GM19328 (cell line): ENCODE data around the gene POLR3B.

ENCODE experiments used
- ATAC-seq: cut with Tn5 transposase; IDR thresholded peaks from one replicate; pipeline ENCODE4 v1.9.1; 2021; ENCODE audit warnings: mild to moderate bottlenecking, moderate library complexity; ENCODE audit not compliant: unreplicated experiment

Gene POLR3B

DNA sequence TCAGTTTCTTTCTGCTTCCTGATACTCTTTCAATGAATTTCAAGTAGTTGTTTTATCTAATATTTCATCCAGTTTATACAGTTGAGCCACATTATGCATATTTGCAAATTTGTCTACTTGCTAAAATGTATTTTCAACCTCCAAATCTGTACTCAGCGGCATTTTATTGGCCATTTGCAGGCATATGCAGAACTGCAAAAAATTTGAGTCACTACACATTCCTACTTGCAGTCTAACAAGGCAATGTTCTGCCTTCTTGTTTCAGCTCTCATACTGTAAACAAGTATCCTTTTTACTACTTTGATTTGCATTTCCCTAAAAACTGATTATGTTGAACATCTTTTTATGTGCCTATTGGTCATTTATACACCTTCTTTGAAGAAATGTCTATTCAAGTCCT is 55.0 kb downstream of the POLR3B start:
- ATAC-seq, result no peak

DNA sequence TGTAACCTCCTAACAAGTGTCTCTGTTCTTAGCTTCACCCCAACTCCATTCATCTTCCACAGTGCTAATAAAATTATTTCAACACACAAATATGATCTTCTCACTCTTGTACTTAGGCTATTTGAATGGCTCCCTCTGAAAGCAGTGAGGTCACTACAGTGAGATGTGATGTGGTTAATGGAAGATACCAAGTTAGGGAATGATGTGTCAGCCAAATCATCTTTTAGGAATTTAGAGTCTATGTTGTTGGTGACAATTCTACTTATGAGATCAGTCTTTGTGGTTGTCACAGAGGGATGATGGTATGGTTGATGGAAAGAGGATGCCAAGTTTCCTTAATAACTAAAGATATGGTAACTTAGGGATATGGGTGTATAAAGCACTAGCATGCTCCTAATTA is 57.6 kb downstream of the POLR3B start:
- no peak for ATAC-seq

DNA sequence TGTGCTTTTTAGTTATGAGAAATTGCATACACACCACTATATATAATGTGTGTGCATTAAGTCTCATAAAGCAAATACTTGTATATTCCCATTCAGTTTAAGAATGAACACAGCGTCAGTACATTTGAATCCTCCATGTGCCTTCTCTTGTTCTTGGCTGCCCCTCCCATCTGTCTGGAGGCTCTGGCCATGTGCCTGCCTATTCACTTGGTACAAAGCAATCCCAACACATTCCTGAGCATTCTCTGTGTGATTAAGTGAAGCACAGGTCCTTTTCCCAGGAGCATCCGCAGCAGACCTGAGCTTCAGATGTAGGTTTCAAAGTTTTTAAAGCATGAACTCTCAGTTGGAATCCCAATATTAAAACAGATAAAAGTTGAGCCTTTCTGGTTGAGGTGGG is 58.7 kb downstream of the POLR3B start:
- ATAC-seq, result no peak

DNA sequence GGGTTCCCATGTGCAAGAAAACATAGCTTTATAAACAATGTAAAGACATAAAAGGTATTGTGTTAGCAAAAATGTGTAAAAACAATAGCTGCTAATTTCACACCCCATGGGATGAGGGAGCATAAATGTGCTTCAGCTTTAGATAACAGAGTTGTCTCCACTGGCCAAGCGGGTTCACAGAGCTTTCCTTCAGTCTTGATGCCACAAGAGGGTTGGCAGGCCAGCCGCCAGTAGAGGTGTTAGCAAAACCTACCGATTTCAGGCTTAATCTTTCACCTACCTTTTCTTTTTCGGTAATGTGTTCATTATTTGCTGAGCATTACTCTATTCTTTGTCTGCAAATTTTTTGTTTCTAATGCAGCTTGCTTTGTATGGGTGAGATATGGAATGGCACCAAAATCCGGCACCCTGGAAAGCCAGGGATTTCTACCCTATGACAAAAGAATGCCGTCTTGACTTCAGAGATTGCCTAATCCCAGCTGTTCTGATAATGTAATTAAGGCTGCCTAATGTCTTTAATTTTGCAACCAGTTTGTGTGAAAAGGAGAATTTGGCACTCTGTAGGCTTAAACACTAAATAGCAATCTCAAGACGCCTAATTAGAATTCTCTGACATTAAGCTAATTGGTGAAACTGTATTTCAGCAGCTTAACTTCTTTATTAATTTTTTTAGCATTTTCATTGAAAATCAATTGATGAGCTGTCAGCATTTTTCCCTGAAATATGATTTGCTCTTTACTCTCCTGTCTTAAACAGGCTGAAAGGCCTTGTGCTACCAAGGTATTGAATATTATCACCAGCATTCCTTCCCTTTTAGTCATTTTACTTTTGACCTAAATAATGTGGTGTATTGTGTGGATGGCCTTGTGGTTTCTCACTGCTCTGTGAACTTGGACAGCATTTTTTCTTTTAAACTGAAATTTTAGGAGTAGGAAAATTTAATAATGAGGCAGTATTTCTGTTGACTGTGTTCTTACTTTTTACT is 60.7 kb downstream of the POLR3B start:
- ATAC-seq, result no peak

DNA sequence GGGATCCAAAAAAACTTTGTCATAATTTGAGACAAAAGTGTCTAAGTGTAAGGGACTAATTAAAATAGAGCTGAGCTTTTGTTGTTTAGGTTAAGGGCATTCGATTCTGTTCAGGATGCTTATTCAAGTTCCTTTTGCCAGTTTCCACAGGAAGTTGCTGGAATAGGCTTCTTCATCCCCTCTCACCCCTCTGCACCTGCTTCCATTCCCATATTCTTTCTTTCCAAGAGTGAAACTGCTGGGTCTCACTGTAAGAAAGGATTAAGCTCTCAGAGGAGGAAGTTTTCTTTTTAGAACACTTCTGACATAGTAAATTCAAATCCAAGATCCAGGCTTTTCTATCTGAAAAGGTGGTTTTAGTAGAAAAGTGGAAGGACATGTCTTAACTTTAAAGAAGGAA is 61.4 kb downstream of the POLR3B start:
- no peak for ATAC-seq

DNA sequence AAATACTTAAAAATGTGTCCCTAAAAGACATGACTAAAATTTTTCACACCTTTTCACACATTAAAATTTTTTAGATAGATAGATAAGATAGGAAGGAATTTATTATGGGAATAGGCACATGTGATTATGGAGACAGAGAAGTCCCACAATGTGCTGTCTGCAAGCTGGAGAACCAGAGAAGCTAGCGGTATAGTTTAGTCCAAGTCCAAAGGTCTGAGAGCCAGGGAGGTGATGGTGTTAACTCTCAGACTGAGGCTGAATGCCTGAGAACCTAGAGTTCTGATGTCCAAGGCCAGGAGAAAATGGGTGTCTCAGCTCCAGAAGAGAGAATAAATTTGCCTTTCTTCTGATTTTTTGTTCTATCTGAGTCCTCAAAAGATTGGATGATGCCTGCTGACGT is 65.7 kb downstream of the POLR3B start:
- no peak for ATAC-seq

DNA sequence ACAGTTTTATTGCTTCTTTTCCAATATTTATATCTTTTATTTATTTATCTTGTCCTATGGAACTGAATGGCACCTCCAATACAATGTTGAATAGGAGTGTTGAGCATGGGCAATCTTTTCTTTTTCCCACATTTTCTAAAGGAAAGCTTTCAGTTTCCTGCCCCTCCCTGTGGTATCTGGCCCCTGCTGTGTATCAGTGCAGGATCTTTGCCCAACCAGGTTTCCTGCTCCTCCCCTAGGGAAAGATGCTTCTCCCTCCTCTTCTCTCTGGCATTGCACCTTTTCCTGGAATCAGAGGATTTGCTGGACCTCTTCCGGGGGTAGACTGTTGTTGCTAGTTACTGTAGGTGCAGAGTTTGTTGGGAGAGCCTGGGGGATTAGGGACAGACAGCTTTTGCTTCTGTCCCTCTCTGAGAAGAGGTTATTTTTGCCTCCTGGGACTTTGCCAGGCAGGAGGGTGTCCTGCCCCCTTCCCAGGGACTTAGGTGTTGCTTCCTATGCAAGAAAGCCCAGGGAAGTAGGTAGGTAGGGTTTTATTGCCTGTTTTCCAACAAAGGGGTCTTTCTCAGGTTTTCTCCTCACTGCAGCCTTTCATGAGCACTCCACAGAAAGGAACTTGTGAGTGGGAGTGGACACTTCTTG is 67.6 kb downstream of the POLR3B start:
- ATAC-seq, result no peak

DNA sequence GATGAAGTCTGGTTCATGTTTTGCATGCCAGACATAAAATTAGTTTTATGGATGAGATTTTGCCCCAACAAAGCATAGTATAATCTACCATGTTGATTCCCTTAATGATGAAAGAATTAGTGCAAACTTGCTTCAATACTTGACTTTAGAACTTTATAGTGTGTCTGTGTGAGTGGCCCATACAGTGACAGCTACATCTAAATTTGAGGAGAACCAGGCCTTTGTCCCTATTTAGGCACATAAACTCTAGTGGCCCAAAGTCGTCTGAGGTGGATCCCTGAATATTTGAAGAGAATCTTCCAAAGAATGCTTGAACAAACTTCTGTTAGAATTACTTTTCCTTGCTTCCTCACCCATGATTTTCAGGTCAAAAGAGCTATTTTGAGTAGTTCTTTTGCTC is 70.4 kb downstream of the POLR3B start:
- no peak for ATAC-seq

DNA sequence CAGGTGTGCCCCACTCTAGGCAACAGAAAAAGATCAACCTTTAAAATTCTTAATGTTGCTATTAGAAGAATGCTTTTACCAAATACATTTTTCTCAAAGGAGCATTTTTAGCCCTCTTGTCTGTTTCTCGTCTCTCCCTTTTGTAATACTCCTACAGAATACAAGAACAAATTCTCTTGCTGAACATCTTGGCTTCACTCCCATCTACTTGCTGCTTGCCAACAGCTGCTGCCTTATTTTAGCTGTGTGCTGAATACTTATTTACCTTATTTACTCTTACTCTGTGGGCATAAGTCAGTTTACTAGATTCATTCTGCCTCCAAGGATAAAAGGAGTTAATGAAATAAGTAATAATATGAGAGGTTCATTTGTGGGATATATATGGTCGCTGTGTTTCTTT is 70.8 kb downstream of the POLR3B start:
- ATAC-seq, result no peak

DNA sequence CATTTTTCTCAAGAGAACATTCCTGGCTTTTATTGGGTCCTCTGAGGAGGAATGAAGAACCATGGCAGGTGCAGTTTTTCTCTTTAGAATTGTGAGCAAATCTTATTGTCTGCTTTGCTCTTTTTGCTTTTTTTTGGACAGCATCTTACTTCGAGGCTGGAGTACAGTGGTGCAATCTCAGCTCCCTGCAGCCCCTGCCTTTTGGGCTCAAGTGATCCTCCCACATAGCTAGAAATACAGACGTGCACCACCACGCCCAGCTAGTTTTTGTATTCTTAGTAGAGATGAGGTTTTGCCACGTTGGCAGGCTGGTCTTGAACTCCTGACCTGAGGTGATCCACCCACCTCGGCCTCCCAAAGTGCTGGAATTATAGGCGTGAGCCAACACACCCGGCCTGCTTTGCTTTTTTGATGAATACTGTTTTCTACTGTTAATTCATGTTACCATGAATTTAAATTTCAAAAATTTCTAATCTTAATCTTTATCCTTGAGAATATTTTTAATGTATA is 71.5 kb downstream of the POLR3B start:
- no peak for ATAC-seq

DNA sequence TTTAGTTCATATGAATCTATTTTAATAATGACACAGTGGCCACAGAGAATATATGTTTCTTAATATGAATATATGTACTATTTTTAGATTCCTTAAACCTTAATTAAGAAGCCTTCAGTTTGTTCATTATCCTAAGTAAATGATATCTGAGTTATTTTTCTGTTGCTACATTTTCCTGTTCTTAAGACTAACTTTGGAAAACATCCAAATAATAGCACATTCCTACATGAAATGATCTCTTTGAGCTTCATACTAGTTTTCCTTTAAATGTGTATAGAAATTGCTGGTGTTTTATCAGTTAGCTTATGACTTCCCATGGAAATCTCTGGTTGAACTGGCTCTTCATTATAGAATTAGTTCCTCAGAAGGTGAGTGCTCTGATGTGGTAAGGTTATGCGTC is 72.1 kb downstream of the POLR3B start:
- ATAC-seq, result no peak

DNA sequence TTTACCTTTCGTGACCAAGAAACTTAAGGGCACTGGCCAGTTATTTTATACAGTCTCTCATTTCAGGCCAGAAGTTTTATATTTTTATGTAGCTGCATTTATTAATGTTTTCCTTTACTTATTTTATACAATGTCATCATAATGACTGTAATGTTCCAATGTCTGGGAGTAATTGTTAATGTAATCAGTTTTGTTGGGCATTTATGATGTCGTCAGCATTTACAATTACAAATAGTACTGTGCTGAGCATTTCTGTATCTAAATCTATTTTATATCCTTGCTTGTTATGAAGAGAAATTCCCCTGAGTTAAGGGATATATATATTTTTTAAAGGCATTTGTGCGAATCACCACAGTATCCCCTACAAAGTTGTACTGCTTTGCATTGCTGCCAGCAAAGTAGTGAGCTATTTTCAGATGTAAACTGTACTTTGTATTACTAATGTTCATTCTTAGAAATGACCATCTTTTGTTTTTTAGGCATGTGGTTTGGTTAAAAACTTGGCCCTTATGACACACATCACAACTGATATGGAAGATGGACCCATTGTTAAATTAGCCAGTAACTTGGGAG is 74.4 kb downstream of the POLR3B start:
- ATAC-seq, result no peak

DNA sequence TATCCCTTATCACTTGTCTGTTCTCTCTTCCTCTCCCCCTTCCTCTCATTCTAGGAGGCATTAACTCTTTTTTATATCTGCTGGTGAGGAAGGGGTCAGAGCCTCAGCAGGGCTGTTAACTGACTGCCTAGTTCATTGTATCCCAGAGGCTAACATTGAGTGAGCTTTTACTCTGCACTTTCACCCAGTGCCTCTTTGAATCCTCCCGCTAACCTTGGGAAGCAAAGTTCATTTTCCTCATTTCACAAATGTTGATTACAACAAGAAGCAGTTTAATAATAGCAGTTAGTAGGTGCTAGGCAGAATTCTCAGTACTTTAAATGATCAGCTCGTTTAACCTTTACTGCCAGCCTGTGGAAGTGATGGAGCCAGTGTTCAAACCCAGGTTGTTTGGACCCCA is 75.5 kb downstream of the POLR3B start:
- no peak for ATAC-seq

DNA sequence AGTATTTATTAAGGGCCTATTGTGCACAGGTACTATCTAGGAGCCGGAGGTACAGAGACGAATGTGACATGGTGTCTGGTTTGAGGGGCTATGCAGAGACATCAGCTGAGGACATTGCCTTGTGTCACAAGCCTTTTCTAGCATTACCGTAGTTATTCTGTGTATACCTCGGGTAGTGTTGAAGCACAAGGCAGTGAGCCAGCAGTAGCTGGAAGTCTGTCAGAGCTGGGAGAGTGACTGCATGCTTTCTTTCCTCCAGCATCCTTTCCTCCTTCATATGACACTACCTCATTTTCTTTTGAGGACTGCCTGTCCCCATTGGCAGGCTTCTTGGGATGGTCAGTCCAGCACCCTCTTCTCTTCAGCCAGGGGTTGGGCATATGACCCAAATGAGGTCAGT is 77.0 kb downstream of the POLR3B start:
- ATAC-seq, result no peak

DNA sequence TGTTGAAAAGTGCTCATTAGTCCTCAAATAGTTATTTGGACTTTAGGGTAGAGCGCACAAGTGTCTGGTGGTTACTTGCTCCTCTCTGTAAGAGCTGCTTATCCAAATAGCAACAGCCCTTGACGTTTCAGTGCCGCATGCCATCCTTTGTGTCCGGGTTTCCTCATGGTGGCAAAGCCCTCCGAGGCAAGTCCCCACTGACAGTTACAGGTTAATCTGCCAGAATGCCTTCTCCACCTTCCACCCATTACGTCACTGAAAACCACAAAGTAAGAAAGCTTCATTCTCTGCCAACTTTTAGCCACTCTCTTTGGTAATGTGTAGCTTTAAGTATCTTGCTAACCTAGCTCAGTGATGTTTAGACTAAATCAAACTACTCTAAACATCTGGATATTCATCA is 78.6 kb downstream of the POLR3B start:
- ATAC-seq, result no peak

DNA sequence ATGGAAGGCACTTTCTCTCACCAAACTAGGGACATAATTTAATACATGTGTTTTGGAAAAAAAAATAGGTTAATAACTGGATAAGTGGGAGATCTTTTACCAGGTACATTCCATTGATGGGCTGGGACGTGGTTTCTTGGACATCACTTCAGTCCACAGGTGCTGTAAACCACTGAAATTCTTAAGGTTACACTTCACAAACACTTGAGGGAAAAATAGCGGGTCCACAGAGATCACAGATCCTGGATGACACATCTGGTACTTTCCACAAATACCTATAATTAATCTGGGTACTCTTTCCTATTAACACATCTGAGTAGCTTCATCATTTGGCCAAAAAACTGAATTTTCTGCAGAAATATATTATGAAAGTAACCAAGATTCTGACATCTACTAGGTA is 85.0 kb downstream of the POLR3B start:
- no peak for ATAC-seq

DNA sequence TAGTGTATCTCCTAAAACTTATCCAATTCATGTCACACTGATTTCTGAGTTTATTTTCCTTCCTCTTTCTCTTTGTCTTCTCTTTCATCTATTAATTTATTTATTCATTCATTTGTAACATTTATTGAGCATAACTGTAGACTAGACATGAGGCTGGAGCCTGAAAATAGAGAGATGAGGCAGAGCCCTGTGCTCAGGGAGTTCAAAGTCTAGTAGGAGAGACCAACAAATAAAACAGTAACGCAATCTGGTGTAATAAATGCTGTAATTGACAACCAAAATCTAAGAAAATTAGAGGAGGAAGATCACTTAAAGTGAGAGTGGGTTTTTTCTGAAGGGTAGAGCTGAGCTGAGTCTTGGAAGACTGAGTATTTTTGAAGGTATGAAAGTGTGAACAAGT is 87.5 kb downstream of the POLR3B start:
- no peak for ATAC-seq

DNA sequence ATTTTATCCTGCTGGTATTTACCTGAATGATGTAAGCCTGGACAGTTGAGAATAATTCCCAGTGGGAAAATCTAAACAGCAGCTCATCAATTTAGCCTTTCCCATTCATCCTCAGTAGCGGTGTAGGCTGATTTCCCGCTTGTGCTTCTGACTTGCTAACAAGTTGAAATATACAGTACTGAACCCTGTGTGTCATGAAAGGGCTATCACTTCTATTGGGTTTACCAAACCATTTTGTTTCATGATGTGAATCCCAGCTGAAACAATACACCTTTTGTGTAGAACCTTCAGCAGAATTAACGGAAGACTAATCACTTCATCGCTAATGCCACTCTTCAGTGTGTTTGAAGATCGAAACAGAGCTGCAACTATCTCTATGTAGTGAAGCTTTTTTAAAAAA is 88.4 kb downstream of the POLR3B start:
- no peak for ATAC-seq

DNA sequence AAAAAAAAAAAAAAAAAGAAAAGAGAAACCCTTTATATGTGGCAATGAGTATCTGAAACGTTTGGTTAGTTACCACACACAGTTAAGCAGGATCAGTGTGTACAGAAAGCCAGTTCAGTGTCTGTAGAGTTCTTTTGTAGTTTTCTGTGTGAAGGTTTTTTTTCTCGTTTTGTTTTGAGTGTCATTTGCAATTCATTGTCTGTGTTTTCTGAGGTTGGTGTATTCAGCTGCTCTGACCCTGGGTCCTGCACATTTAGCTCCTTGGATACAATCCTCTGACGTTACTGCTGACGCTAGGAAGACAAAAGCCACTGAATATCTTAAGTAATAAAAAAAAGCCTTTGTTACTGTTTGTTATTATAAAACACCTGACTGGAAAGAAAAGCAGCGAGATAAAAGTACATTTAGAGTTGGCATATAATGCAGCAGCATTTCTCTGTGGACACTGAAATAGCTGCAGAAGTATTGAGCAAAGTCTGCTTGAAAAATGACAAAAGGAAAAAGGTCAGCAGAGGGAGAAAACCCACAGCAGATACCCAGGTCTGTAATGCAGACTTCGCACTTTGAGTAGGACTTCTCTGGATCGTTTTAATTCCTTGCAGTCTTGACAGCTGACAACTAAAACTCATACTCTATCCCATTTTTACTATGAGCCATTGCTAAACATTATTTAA is 89.0 kb downstream of the POLR3B start:
- no peak for ATAC-seq

DNA sequence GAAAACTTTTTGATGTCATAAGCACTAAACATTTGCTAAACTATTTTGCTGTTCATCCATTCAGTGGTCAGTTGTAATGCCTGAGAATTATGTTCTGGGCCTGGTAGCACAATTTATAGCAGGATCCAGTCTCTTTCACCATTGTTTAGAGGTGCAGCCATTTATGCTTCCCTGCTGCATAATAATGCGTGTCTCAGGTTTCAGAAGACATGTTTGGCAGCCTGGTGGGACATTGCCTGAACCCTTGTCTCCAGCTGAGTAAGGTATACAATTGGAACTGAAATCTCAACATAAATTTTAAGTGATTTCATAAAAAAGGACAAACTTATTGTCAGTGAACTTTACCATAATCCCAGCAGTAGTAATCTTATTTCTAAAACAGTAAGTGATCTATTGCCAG is 94.8 kb downstream of the POLR3B start:
- ATAC-seq, result no peak

DNA sequence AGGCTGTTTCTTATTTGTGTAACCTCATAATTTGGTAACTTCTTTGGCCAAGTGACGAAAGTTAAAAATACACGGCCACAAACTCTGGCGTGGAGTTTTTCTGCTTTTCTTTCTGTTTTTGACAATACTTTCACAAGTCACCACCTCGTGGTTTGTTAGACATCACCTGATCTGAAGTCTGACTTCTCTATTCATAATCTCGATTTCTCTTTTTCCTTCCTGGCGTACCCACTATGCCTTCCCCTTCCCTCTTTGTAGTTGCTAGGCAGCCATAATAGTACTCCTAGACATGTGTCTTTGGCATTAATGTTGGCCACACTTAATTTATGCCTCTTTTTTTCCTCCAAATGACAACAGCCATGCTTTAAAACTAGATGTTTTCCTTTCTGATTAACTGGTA is 97.6 kb downstream of the POLR3B start:
- no peak for ATAC-seq
